Fibroblast of the conjunctiva (primary cell): ENCODE results near the gene HBEGF.

ENCODE experiments used
- DNase-seq: peaks from one replicate; pipeline ENCODE4 v3.0.0-alpha.2; 2010; ENCODE audit warnings: low read depth

HBEGF gene

GRCh38 chr5:140336388-140336787 is 10.0 kb downstream of the HBEGF start:
- no peak for DNase-seq

DNA sequence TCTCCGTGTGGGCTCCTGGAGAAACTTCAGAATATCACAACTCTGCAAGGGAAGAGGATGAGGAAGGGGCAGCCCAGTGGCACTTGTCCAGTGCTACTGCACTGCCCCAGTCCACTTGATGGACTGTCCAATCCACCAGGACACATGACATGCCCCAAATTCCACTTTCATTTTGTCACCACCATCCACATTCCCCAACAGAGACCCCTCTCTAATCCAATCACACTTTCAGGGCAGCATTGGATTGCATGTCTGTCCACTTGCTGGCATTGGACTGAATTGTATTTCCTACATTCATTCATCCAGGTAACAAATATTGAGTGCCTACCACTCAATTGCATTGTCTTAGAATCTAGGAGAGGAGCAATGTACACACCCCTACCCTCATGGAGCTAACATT is 14.8 kb downstream of the HBEGF start:
- DNase-seq = no peak

GRCh38 chr5:140329739-140330481 is 16.5 kb downstream of the HBEGF start:
- DNase-seq = no peak

- no peak for DNase-seq
These were observed 18.2 kb downstream of the HBEGF start for GRCh38 chr5:140328036-140328764.

DNA sequence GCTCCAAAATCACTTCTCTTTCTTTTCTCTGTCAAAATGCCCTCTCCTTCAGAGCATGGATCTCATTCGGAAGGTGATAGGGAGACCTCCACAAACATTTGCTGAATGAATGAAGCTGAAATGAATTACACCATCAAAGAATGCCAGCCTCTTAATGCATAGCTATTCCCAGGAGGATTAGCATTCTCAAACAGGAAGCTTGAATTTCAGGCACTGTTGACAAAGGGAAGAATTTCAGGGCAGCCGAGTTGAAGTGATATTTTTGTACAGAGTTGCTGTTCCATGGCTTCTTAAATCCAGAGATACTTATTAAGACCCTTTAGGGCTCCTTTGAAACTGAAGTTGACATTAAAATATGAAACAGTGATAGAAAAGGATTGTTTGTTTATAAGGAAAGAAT is 18.8 kb downstream of the HBEGF start:
- peak; percentile 38 for DNase-seq

- DNase-seq = no peak
These were observed 20.9 kb downstream of the HBEGF start for GRCh38 chr5:140325486-140325885.

DNA sequence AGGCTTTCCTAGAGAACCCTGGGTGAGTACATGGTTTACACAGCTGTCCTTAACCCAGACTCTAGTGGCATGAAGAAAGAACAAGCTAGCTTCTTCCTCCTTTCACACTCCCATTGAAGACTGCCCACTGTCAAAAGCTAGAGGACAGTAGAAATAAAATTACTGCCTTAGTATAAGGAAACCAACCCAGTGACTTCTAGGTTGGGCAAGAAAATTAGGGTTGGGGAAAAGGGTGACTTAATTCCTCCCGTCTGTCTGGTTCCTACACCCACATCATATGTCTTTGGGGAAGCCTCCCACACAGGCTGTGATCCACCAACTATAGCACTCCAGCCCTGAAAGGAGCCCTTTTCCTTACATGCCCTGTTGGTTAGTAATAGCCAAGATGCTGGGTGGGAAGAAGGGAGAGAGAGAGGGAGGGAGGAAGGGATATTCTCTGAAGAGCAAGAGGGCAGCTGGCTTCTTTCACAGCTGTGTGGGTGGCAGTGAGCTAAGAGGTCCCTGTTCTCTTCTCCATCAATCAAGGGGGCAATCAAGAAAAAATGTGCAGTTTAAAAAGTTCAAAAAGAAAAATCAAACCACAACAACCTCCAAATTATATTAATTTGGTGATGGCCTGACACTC is 21.7 kb downstream of the HBEGF start:
- no peak for DNase-seq

DNA sequence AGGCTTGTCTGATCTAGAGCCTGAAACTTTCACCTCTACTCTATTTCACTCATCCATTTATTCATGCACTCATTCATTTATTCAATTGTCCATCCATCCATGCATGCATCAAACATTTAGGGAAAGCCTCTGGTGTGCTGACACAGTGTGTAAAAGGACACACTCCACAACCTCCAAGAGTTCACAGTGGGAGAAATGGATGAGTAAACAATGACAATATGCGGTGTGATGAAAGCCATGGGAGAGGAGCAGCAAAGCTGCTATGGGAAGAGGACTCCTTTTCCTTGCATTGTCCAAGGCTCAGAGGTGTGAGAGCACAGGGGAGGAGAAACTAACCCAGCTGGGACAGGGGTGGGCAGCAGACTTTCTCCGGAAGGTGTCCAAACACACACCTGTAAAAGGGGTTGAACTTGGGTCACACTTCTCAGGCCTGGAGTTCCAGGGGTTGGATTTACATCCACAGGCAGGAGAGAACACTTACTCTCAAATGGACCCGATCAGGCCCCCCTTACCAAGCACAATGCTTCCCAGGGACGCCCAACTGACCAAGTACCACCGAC is 22.3 kb downstream of the HBEGF start:
- DNase-seq = no peak

- DNase-seq = peak; percentile 73
These were observed 23.4 kb downstream of the HBEGF start for GRCh38 chr5:140322751-140323731.

GRCh38 chr5:140321796-140322195 is 24.6 kb downstream of the HBEGF start:
- DNase-seq = no peak

GRCh38 chr5:140319833-140320232 is 26.6 kb downstream of the HBEGF start:
- DNase-seq = no peak

DNA sequence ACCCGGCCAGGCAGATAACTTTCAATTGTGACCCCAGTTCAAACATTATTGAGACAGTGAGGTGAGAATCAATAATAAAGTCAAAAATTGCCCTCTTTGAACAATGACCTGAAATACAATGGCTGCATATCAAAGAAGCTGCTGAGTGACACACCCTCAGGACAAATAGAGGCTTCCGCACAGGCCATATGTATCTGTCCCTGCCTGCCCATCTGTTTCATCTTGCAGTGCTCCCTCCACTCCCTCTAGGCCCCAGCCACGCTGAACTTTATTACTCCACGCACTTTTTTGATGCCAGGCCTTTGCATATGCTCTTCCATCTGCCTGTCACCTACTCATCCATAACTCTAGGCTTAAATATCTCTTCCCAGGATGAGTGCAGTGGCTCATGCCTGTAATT is 27.6 kb downstream of the HBEGF start:
- DNase-seq = no peak

DNA sequence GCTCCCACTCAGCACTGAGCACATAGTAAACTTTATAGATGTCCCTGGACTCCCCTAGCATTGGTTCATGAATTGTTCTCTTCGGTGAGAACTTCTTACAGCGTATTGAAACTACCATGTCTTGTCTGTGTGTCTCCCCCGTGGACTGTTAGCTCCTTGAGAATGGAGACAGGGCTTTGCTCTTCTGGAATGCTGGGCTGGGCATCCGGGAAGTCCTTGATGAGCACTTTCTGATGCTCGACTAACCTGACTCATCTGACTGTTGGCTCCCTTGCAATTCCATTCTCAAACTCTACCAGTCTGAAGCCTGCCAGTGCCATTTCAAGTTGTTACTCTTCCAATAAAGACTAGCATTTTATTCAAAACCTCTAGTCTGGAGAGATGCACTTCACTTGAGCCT is 28.5 kb downstream of the HBEGF start:
- no peak for DNase-seq

DNA sequence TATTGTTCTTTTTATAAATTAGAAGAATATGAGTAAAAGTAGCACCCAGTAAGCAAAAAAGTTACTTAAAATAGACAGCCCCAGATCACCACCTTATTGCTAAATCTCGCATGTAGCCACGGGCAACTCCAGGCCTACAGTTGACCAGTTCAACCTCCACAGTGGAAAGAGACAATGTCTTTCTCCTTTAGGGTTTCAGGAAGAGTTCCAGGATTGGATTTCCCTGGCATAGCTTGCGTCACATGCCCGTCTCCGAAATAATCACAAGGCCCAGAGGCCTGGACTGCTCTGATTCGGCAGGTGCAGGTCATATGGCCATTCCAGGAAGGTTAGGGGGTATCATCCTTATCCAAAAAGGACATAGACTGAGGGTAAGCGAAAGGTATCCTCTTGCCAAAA is 33.6 kb downstream of the HBEGF start:
- DNase-seq = no peak

DNA sequence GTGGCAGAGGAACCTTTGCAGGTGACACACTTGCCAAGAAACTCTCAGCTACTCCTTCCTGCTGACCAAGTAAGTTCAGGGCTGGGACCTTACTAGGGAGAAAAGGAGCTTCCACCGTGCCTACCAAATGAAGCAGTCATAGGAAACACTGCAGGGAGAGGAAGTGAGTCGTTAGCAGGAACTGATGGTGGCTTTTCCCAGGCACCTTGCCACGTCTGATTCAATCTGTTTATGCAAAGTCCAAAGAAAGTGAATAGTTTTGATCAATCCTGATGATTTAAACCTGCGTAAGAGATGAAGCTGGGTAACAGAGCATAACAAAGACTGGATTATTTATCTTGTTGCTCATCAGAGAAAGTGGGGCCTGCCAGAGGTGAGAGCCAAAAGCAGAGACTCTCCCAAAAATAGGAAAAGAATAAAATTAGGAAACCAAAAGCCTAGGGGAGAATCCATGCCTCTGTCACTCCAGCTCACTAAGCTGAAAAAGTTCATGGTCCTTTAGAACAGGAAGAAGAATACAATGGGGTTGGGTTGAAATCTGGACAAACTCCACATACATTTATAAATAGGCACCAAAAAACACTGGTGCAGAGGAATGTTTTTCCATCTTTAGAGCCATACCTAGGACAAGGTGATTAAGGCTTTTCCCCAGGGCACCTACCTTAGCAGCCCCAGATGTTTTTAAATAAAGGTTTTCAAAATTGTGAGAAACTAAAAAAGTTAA is 34.2 kb downstream of the HBEGF start:
- DNase-seq = peak; percentile 47

- peak; percentile 29 for DNase-seq
These were observed 35.4 kb downstream of the HBEGF start for GRCh38 chr5:140311011-140311467.

- DNase-seq = no peak
These were observed 36.0 kb downstream of the HBEGF start for GRCh38 chr5:140310434-140310833.

DNA sequence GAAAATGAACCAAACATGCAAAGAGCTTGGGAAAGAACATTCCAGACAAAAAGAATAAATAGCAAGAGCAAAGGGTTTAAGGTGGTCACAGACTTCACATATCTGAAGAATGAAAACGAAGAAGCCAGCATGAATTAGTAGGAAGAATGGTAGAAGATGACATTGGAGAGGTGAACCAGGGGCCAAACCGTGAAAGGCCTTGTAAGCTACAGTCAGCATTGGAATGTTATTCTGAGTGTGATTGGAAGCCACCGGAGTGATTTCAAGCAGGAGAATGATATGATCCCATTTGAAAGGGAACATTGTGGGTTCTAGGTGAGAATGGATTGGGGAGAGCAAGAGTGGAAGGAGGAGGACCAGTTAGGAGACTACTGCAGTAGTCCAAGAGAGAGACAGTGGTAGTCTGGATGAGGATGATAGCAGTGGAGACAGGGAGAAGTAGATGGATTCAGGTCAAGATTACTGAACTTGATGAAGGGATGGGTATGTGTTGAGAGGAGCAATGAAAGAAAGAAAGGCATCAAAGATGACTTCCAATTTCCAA is 36.6 kb downstream of the HBEGF start:
- no peak for DNase-seq

- DNase-seq = no peak
These were observed 40.9 kb downstream of the HBEGF start for GRCh38 chr5:140305471-140305870.

DNA sequence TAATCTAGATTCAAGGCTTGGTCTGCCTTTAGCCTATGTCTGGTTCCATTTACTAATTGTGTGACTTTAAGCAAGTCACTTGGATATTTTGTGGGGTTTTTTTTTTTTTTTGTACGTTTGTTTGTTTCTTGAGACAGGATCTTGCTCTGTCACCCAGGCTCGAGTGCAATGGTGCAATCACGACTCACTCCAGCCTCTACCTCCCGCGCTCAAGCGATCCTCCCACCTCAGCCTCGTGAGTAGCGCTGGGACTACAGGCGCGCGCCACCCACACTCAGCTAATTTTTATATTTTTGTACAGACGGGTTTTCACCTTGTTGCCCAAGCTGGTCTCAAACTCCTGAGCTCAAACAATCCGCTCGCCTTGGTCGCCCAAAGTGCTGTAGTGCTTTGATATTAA is 42.4 kb downstream of the HBEGF start:
- no peak for DNase-seq
